Neutrophil (primary cell): Measurements from ENCODE around the gene GNA12.

Experiments used
- H3K27ac ChIP-seq: fragments of 200-600 bp; sonication (generic); 2 replicates; pipeline ENCODE4 v1.5.1; 2016; ENCODE audit warnings: mild to moderate bottlenecking, moderate library complexity
- H3K27me3 ChIP-seq: fragments of 200-600 bp; sonication (generic); 2 replicates; pipeline ENCODE4 v1.6.0; 2016; ENCODE audit warnings: mild to moderate bottlenecking
- H3K36me3 ChIP-seq: fragments of 200-600 bp; sonication (generic); 2 replicates; pipeline ENCODE4 v1.5.1; 2017
- H3K4me1 ChIP-seq, 2 experiments: fragments of 200-600 bp in 1 of 2; sonication (generic) in 1 of 2; 1 replicate in 1 of 2; 2 replicates in 1 of 2; pipeline versions ENCODE4 v1.5.1 to v1.6.1; 2013 to 2016; ENCODE audit warnings: low read depth in 1 of 2, low read length in 1 of 2, mild to moderate bottlenecking in 1 of 2, moderate library complexity in 1 of 2; ENCODE audit not compliant: control insufficient read depth in 1 of 2, insufficient read depth in 1 of 2
- H3K4me3 ChIP-seq, 2 experiments: fragments of 200-600 bp in 1 of 2; sonication (generic) in 1 of 2; 1 replicate in 1 of 2; 2 replicates in 1 of 2; pipeline ENCODE4 v1.5.1; 2013 to 2016; ENCODE audit warnings: low read depth in 1 of 2, low read length in 1 of 2, mild to moderate bottlenecking in 1 of 2, moderate library complexity in 1 of 2
- H3K9me3 ChIP-seq: fragments of 200-600 bp; sonication (generic); 2 replicates; pipeline ENCODE4 v1.5.1; 2016
- CTCF ChIP-seq: fragments of 200-600 bp; sonication (generic); IDR thresholded peaks from 2 replicates; pipeline ENCODE4 v1.5.1; 2016; ENCODE audit warnings: antibody characterized with exemption

Gene GNA12

GRCh38 chr7:2688409-2689342 lies 155.4 kb downstream of the GNA12 start:
- no peak overlapping the region for H3K4me3 ChIP-seq
- no peaks in the 10 kb centered on the region for H3K9me3 ChIP-seq
- no peak for TF ChIP-seq CTCF
- no peak overlapping the region for H3K27ac ChIP-seq
- H3K4me1 ChIP-seq, result no peaks in the 10 kb centered on the region
- peaks cover 56% of the 10 kb centered on the region for H3K27me3 ChIP-seq
- H3K36me3 ChIP-seq, result no peaks in the 10 kb centered on the region

GRCh38 chr7:2687881-2688318 lies 156.2 kb downstream of the GNA12 start, which contains the start of gene AMZ1:
TSS of gene AMZ1 (plus strand) at chr7:2688202. CDS start at chr7:2700452, 12,250 bp downstream.
- H3K27ac ChIP-seq, result no peak within 1 kb of the TSS
- no peak within 1 kb of the TSS for H3K4me3 ChIP-seq
- no peaks in the 10 kb centered on the region for H3K4me1 ChIP-seq
- H3K9me3 ChIP-seq, result no peaks in the 10 kb centered on the region
- H3K27me3 ChIP-seq, result peaks cover 56% of the 10 kb centered on the region
- H3K36me3 ChIP-seq, result no peaks in the 10 kb centered on the region
- TF ChIP-seq CTCF, result no peak

GRCh38 chr7:2687338-2687869 lies 156.7 kb downstream of the GNA12 start:
- Histone ChIP-seq H3K27me3 (peaks cover 56% of the 10 kb centered on the region), H3K4me3 (no peak overlapping the region), H3K36me3 (no peaks in the 10 kb centered on the region), H3K4me1 (no peaks in the 10 kb centered on the region), H3K9me3 (no peaks in the 10 kb centered on the region), H3K27ac (no peak overlapping the region)
- TF ChIP-seq CTCF, result no peak

- Histone ChIP-seq H3K27me3 (peaks cover 54% of the 10 kb centered on the region), H3K36me3 (no peaks in the 10 kb centered on the region)
- TF ChIP-seq CTCF, result no peak
Observed at GRCh38 chr7:2686101-2686500, 158.0 kb downstream of the GNA12 start.

GRCh38 chr7:2684501-2684900 lies 159.6 kb downstream of the GNA12 start:
- Histone ChIP-seq H3K4me1 (no peaks in the 10 kb centered on the region), H3K4me3 (no peak overlapping the region), H3K36me3 (no peaks in the 10 kb centered on the region), H3K27me3 (peaks cover 38% of the 10 kb centered on the region), H3K9me3 (no peaks in the 10 kb centered on the region), H3K27ac (no peak overlapping the region)
- TF ChIP-seq CTCF, result no peak

More at GRCh38 chr7:2686101-2686500, 158.0 kb downstream of the GNA12 start:
- no peaks in the 10 kb centered on the region for H3K4me1 ChIP-seq
- H3K9me3 ChIP-seq, result no peaks in the 10 kb centered on the region
- no peak overlapping the region for H3K27ac ChIP-seq
- H3K4me3 ChIP-seq, result no peak overlapping the region
